DOHH2 (cell line): ENCODE data around the gene TMPRSS2.

Experiments
- CTCF ChIP-seq: fragments of 200-600 bp; sonication (generic); IDR thresholded peaks from one replicate; pipeline ENCODE4 v1.5.1; 2014; ENCODE audit warnings: antibody characterized with exemption, mild to moderate bottlenecking, low read depth, low read length; ENCODE audit not compliant: poor library complexity, severe bottlenecking
- EZH2phosphoT487 ChIP-seq: fragments of 200-600 bp; sonication (generic); IDR thresholded peaks from 2 replicates; pipeline ENCODE4 v1.6.1; 2017; ENCODE audit warnings: borderline replicate concordance, mild to moderate bottlenecking, antibody characterized with exemption, low read length, moderate library complexity, mixed read lengths

GRCh38 chr21:41449613-41450012 lies 58.3 kb downstream of the TMPRSS2 start:
- TF ChIP-seq CTCF (no peak), EZH2phosphoT487 (no peak)
